ENCODE results near the gene CAPS.

GRCh38 chr19:5929625-5930024 lies 15.6 kb downstream of the CAPS start:
- TF ChIP-seq CTCF (IDR thresholded peaks at IDR 0.05) (no peak), ZFX (IDR thresholded peaks at IDR 0.05; ENCODE audit: borderline replicate concordance) (no peak)
